Retinal pigment epithelial cell (primary cell): ENCODE measurements around the gene SOAT2.

Experiments
- DNase-seq: peaks from one replicate; pipeline ENCODE4 v3.0.0-alpha.2; 2010; ENCODE audit warnings: low read depth
- H3K4me3 ChIP-seq: 2 replicates; pipeline ENCODE4 v1.5.1; 2011; ENCODE audit warnings: mild to moderate bottlenecking, low read length, control low read depth, moderate library complexity
- CTCF ChIP-seq: conservative IDR thresholded peaks from 2 replicates; pipeline ENCODE4 v1.5.1; 2011; ENCODE audit warnings: low read depth, low read length, control low read depth, inconsistent platforms

The SOAT2 gene

GRCh38 chr12:53124352-53124723 lies 21.1 kb downstream of the SOAT2 start:
- no peak overlapping the region for H3K4me3 ChIP-seq
- no peak for DNase-seq
- TF ChIP-seq CTCF, result no peak

GRCh38 chr12:53127169-53127568 lies 23.9 kb downstream of the SOAT2 start:
- DNase-seq, result no peak
- no peak for TF ChIP-seq CTCF
- no peak overlapping the region for H3K4me3 ChIP-seq

GRCh38 chr12:53128780-53129569 lies 25.7 kb downstream of the SOAT2 start:
- TF ChIP-seq CTCF, result no peak
- no peak for DNase-seq
- no peak overlapping the region for H3K4me3 ChIP-seq

- DNase-seq, result no peak
- TF ChIP-seq CTCF, result no peak
- H3K4me3 ChIP-seq, result no peak overlapping the region
Measured at GRCh38 chr12:53131844-53132243, 28.6 kb downstream of the SOAT2 start.

GRCh38 chr12:53133722-53134121 lies 30.4 kb downstream of the SOAT2 start:
- no peak for TF ChIP-seq CTCF
- no peak for DNase-seq
- H3K4me3 ChIP-seq, result no peak overlapping the region

- TF ChIP-seq CTCF, result no peak
Measured at GRCh38 chr12:53143355-53143754, 40.1 kb downstream of the SOAT2 start.

More at GRCh38 chr12:53143355-53143754, 40.1 kb downstream of the SOAT2 start:
- no peak for DNase-seq
- no peak overlapping the region for H3K4me3 ChIP-seq
